ENCODE results near the gene PLEK2. TPM values are rescaled to one million over a fixed set of nuclear protein-coding genes. Genes with fewer than 3 reads are reported as not detected.

PLEK2 gene
- polyA plus RNA-seq, 1 experiment = 1.6 TPM

DNA sequence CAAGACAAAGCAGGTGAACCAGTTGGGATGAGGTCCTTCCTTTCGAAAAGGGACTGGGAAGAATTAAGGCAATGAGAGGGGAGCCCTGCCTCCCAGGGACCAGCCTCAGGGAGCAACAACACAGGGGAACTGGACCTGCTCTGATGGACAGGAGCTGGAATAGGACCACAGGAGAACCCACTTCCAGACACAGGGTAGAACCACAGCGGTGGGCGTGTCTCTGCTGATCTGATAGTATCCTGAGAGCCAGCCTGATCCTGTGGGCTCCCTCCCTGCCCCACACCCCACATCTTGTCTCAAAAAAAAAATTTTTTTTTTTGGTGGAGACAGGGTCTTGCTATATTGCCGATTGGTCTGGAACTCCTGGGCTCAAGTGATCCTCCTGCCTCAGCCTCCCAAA is 13.6 kb upstream of the PLEK2 start:
- Histone ChIP-seq H3K9me3 (ENCODE audit: control insufficient read depth, insufficient read depth, low read length) (no peaks in the 10 kb centered on the region), H3K4me3 (ENCODE audit: low read depth, low read length) (no peak overlapping the region), H3K27ac (ENCODE audit: low read depth, low read length) (no peak overlapping the region), H3K27me3 (ENCODE audit: control insufficient read depth, insufficient read depth, low read length) (peaks cover 3% of the 10 kb centered on the region)
- CTCF ChIA-PET = interaction anchor here (1.9 to 5.8 kb wide), 7 partner anchors 10 to 278 kb away, joined by 4 to 114 read pairs (median 19); partner anchors contain the start of gene PIGH
- TF ChIP-seq, protein P1, sequence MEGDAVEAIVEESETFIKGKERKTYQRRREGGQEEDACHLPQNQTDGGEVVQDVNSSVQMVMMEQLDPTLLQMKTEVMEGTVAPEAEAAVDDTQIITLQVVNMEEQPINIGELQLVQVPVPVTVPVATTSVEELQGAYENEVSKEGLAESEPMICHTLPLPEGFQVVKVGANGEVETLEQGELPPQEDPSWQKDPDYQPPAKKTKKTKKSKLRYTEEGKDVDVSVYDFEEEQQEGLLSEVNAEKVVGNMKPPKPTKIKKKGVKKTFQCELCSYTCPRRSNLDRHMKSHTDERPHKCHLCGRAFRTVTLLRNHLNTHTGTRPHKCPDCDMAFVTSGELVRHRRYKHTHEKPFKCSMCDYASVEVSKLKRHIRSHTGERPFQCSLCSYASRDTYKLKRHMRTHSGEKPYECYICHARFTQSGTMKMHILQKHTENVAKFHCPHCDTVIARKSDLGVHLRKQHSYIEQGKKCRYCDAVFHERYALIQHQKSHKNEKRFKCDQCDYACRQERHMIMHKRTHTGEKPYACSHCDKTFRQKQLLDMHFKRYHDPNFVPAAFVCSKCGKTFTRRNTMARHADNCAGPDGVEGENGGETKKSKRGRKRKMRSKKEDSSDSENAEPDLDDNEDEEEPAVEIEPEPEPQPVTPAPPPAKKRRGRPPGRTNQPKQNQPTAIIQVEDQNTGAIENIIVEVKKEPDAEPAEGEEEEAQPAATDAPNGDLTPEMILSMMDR (IDR thresholded peaks at IDR 0.05; ENCODE audit: low read depth, low read length) = no peak
- DNase-seq (ENCODE audit: low read depth, low spot score) = no peak
- POLR2A ChIA-PET = no interaction called here

DNA sequence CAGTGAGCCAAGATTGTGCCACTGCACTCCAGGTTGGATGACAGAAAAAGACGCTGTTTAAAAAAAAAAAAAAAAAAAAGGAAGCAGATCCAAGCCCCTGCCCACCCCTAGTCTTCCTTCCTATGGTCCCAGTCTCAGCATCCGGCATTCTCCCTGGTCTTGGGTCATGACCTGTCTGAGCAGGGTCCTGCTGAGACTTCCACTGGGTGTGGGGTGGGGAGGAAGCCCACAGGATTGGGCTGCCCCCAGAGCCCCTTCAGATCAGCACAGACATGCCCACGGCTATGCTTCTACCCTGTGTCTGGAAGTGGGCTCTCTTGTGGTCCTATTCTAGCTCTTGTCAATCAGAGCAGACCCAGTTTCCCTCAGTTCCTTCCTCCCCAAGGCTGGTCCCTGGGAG is 12.6 kb upstream of the PLEK2 start:
- no peaks in the 10 kb centered on the region for H3K9me3 ChIP-seq (ENCODE audit: control insufficient read depth, insufficient read depth, low read length)
- TF ChIP-seq, protein P1 (IDR thresholded peaks at IDR 0.05; ENCODE audit: low read depth, low read length) = no peak
- no peak overlapping the region for H3K4me3 ChIP-seq (ENCODE audit: low read depth, low read length)
- ChIA-PET POLR2A (no interaction called here), CTCF (interaction anchor here (0.6 to 5.8 kb wide), 9 partner anchors 9 to 344 kb away, joined by 3 to 114 read pairs (median 5); no protein-coding TSS in a partner anchor)
- no peak overlapping the region for H3K27ac ChIP-seq (ENCODE audit: low read depth, low read length)
- peaks cover 6% of the 10 kb centered on the region for H3K27me3 ChIP-seq (ENCODE audit: control insufficient read depth, insufficient read depth, low read length)
- DNase-seq (ENCODE audit: low read depth, low spot score) = no peak

DNA sequence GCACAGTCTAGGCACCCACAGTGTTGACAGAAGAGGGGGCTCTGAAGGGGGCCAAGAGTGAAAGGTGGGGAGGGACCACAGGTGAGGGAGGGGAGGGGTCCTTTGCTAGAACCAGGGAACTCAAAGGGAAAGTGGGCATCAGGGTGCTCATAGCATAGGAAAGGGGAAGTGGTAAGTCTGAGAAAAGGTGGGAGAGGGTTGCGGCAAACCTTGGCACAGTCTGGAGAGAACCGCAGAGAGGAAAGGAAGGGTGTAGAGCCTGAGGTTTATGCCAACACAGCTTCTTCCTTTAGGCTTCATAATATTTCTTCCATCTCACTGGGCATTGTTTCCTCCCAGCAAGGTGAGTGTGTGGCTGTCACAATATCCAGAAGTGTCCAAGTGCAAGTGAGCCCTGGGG is 11.5 kb upstream of the PLEK2 start:
- Histone ChIP-seq H3K27ac (ENCODE audit: low read depth, low read length) (no peak overlapping the region), H3K9me3 (ENCODE audit: control insufficient read depth, insufficient read depth, low read length) (no peaks in the 10 kb centered on the region), H3K4me3 (ENCODE audit: low read depth, low read length) (no peak overlapping the region), H3K27me3 (ENCODE audit: control insufficient read depth, insufficient read depth, low read length) (peaks cover 6% of the 10 kb centered on the region)
- no peak for DNase-seq (ENCODE audit: low read depth, low spot score)
- ChIA-PET POLR2A (no interaction called here), CTCF (interaction anchor here (0.7 to 5.8 kb wide), 3 partner anchors 21 to 148 kb away, joined by 3 to 114 read pairs (median 4); no protein-coding TSS in a partner anchor)
- TF ChIP-seq, protein P1 (IDR thresholded peaks at IDR 0.05; ENCODE audit: low read depth, low read length) = no peak

DNA sequence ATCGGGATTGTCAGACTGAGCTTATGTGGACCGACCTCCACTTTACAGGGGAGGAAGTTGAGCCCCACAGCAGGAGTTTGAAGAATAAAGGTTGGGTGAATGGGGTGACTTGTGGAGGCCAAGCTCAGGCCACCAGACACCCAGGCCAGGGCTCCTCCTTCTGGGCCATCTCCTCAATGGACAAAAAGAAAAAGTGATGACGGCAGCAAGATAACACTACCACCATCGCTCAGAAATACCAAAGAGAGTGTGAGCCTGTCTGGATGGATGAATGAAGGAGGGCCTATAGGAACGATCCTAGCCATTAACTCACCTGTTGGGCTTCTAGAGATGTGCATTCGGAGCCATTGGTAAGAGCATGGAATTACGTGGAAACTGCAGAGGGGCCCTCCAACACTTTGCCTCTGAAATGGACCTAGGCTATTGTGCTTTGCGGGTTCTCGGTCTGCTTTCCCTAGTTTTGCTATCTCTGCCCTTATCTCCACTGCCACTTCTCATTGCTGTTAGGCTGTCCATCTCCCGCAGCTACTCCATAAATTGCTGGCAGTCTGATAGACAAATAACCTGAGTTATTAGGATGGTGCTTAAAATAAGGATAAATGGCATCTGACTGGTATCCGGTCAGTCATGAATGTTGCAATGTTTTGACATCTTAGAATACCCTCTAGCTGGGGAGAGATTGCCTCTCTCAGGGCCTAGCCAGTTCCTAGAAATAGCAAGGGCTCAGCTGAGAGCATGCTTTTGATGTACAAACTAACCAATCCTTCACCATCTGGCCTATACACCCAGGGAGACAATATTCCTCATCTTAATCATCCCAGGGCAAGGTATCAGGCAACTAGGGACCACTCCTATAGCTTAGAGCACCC is 9.6 kb upstream of the PLEK2 start:
- DNase-seq (ENCODE audit: low read depth, low spot score) = no peak
- CTCF ChIA-PET = interaction anchor here (1.0 kb wide), 1 partner anchor 283 kb away, joined by 3 read pairs; no protein-coding TSS in a partner anchor
- no peaks in the 10 kb centered on the region for H3K9me3 ChIP-seq (ENCODE audit: control insufficient read depth, insufficient read depth, low read length)
- H3K4me3 ChIP-seq (ENCODE audit: low read depth, low read length) = no peak overlapping the region
- TF ChIP-seq, protein P1 (IDR thresholded peaks at IDR 0.05; ENCODE audit: low read depth, low read length) = no peak
- no peak overlapping the region for H3K27ac ChIP-seq (ENCODE audit: low read depth, low read length)
- POLR2A ChIA-PET = no interaction called here
- peaks cover 6% of the 10 kb centered on the region for H3K27me3 ChIP-seq (ENCODE audit: control insufficient read depth, insufficient read depth, low read length)

DNA sequence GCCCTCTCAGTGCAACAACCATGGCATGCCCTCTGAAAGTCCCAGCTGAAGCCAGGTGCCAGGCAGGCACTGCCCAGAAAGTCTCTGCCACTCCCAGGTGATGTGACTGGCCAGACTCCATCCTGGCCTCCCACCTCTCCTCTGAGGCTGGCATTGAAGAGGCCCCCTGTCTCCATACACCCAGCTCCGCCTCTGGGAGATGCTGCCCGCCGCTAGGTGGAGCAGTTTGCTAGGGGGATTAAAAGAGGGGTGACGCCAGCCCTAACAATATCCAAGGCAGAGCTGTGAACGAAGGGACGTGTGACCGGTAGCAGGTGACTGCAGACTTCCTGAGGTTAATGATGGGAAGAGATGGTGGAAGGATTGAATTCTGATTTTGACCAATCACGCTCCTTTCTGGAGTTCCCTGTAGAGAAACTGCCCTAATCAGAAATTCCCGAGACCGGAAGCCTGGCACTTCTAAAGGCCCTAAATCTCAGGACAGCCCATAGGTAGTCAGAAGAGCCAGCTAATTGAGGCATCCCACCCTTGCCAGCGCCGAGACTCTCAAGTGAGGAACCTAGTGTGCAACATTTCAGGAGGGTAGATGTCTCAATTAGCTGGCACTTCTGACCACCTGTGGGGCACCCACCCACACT is 8.3 kb upstream of the PLEK2 start:
- DNase-seq (ENCODE audit: low read depth, low spot score) = no peak
- Histone ChIP-seq H3K27me3 (ENCODE audit: control insufficient read depth, insufficient read depth, low read length) (peaks cover 6% of the 10 kb centered on the region), H3K27ac (ENCODE audit: low read depth, low read length) (no peak overlapping the region), H3K4me3 (ENCODE audit: low read depth, low read length) (no peak overlapping the region), H3K9me3 (ENCODE audit: control insufficient read depth, insufficient read depth, low read length) (no peaks in the 10 kb centered on the region)
- TF ChIP-seq, protein P1 (IDR thresholded peaks at IDR 0.05; ENCODE audit: low read depth, low read length) = 0 out of 2 replicates have a peak, but pooled peaks have one; percentile 20
- ChIA-PET POLR2A (no interaction called here), CTCF (interaction anchor here (1.0 kb wide), 1 partner anchor 284 kb away, joined by 3 read pairs; no protein-coding TSS in a partner anchor)

All from AG04450 (cell line).